HepG2 (cell line): Measurements from ENCODE around the gene ZFP36. TPM values are rescaled to one million over a fixed set of nuclear protein-coding genes. Genes with fewer than 3 reads are reported as not detected.

Experiments used
- CBX5 ChIP-seq: sonication (generic); formaldehyde crosslinking; IDR thresholded peaks from 2 replicates; pipeline ENCODE4 v1.4.0; 2020; ENCODE audit warnings: missing genetic modification reagents, borderline replicate concordance
- CHCHD3 ChIP-seq: sonication (generic); formaldehyde crosslinking; IDR thresholded peaks from 2 replicates; pipeline ENCODE4 v1.8.0; 2022; ENCODE audit warnings: mild to moderate bottlenecking, missing genetic modification reagents, moderate library complexity
- FOXP1 ChIP-seq, 2 experiments: fragments of 450-650 bp in 1 of 2; IDR thresholded peaks; 2 replicates each; pipeline ENCODE4 v1.6.1; 2017 to 2018; ENCODE audit warnings: antibody characterized with exemption in 1 of 2
- GFI1 ChIP-seq: sonication (generic); formaldehyde crosslinking; IDR thresholded peaks from 2 replicates; pipeline ENCODE4 v1.5.0; 2020; ENCODE audit warnings: missing genetic modification reagents, mild to moderate bottlenecking, borderline replicate concordance
- IRX3 ChIP-seq: sonication (generic); formaldehyde crosslinking; IDR thresholded peaks from 2 replicates; pipeline ENCODE4 v1.8.1; 2023; ENCODE audit warnings: mild to moderate bottlenecking, low read depth, missing genetic modification reagents, borderline replicate concordance
- PHF21A ChIP-seq: sonication (generic); formaldehyde crosslinking; IDR thresholded peaks from 2 replicates; pipeline ENCODE4 v1.5.0; 2020; ENCODE audit warnings: mild to moderate bottlenecking, missing genetic modification reagents
- SRF ChIP-seq: IDR thresholded peaks from 2 replicates; pipeline ENCODE4 v1.6.1; 2011; ENCODE audit warnings: mild to moderate bottlenecking, low read depth, low read length, moderate library complexity
- ZNF780A ChIP-seq: sonication (generic); formaldehyde crosslinking; IDR thresholded peaks from 2 replicates; pipeline ENCODE4 v1.8.0; 2022; ENCODE audit warnings: mild to moderate bottlenecking, missing genetic modification reagents, moderate library complexity
- ZSCAN29 ChIP-seq: sonication (generic); formaldehyde crosslinking; conservative IDR thresholded peaks from 2 replicates; pipeline ENCODE4 v1.4.0; 2020; ENCODE audit warnings: mild to moderate bottlenecking, missing genetic modification reagents
- polyA plus RNA-seq, 8 experiments: library from polyadenylated mRNA; depleted of rRNA in 3 of 8; stranded (reverse) in 7 of 8; unstranded in 1 of 8; fragments of >200 nt; fragmentation: Illumina TruSeq in 4 of 8; extraction: Trizol in 4 of 8; gene quantifications; 2 replicates each; pipeline versions ENCODE4 v1.2.1 to v1.2.3, GENCODE V29; 2011 to 2016; ENCODE audit warnings: low read depth in 4 of 8, missing spikeins in 1 of 8, mixed read lengths in 1 of 8; ENCODE audit not compliant: insufficient read depth in 1 of 8
- total RNA-seq, 5 experiments: library from RNA; depleted of rRNA; stranded (reverse); fragments of >200 nt; fragmentation: Illumina TruSeq; extraction: Trizol; gene quantifications; 2 replicates each; pipeline ENCODE4 v1.2.3, GENCODE V29; 2016; ENCODE audit warnings: low read depth in 1 of 5
- TF ChIP-seq, protein P1 (sequence below): IDR thresholded peaks from 2 replicates; pipeline ENCODE4 v1.6.1; 2016
- TF ChIP-seq, protein P2 (sequence below): sonication (generic); formaldehyde crosslinking; IDR thresholded peaks from 2 replicates; pipeline ENCODE4 v1.8.1; 2023; ENCODE audit warnings: mild to moderate bottlenecking, missing genetic modification reagents
- TF ChIP-seq, protein P3 (sequence below): sonication (generic); formaldehyde crosslinking; IDR thresholded peaks from 2 replicates; pipeline ENCODE4 v1.8.0; 2022; ENCODE audit warnings: missing genetic modification reagents, mild to moderate bottlenecking, moderate library complexity, borderline replicate concordance
- TF ChIP-seq, protein P4 (sequence below): sonication (generic); formaldehyde crosslinking; IDR thresholded peaks from 2 replicates; pipeline ENCODE4 v1.9.0; 2021; ENCODE audit warnings: missing genetic modification reagents, borderline replicate concordance
- TF ChIP-seq, protein P5 (sequence below): IDR thresholded peaks from 2 replicates; pipeline ENCODE4 v1.6.1; 2016; ENCODE audit warnings: low read depth, borderline replicate concordance
- TF ChIP-seq, protein P6 (sequence below): IDR thresholded peaks from 2 replicates; pipeline ENCODE4 v1.6.1; 2016
- TF ChIP-seq, protein P7 (sequence below): IDR thresholded peaks from 2 replicates; pipeline ENCODE4 v1.6.1; 2018; ENCODE audit warnings: missing genetic modification reagents, mild to moderate bottlenecking, missing compliant biosample characterization

The ZFP36 gene
- total and polyA plus RNA-seq, 2 of the 13 experiments (the other 11 are each of a cell fraction or from before 2014, with no cell fraction given): 1.4 to 1.7 TPM

DNA sequence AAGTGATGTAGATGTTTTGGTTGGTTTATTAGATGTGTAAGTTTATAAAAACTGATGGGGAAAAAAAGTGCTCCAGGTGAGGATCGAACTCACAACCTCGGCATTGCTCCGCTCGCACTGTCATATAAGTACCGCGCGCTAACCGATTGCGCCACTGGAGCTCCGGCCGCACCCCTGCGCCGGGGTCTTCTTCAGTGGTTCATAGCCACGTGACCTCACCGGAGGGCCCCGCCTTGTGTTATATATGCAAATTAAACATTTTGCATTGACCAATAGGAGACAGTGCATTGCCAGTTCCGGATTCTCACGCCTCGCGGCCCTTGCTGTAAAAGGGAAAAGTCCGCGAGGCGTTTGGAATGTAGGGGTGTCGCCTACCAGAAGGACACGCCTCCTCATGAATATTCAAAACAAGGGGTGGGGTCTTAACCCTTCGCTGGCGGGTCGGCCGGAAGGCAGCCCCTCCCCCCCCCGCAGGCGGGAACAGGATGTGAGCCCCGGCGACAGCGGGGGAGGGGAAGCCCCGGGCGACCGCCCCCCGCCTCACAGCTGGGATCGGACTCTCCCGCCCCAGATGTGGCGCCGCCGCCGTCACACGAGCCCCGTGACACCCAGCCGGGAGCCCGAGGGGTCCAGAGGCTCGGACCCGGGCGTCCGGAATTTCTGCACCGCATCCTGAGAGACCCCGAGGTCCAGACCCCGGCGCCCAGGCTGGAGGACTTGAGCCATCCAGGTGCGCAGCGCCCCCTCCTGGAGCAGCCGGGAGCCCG lies 5.6 kb downstream of the ZFP36 start, which contains the start of gene PLEKHG2 (continued):
- TF ChIP-seq, protein P1, sequence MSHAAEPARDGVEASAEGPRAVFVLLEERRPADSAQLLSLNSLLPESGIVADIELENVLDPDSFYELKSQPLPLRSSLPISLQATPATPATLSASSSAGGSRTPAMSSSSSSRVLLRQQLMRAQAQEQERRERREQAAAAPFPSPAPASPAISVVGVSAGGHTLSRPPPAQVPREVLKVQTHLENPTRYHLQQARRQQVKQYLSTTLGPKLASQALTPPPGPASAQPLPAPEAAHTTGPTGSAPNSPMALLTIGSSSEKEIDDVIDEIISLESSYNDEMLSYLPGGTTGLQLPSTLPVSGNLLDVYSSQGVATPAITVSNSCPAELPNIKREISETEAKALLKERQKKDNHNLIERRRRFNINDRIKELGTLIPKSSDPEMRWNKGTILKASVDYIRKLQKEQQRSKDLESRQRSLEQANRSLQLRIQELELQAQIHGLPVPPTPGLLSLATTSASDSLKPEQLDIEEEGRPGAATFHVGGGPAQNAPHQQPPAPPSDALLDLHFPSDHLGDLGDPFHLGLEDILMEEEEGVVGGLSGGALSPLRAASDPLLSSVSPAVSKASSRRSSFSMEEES (CRISPR knock-in tag): peak; percentile 91
- peak; percentile 63; the same call in 1 of the 2 replicates for TF ChIP-seq CBX5 (CRISPR knock-in tag)
- TF ChIP-seq, protein P2, sequence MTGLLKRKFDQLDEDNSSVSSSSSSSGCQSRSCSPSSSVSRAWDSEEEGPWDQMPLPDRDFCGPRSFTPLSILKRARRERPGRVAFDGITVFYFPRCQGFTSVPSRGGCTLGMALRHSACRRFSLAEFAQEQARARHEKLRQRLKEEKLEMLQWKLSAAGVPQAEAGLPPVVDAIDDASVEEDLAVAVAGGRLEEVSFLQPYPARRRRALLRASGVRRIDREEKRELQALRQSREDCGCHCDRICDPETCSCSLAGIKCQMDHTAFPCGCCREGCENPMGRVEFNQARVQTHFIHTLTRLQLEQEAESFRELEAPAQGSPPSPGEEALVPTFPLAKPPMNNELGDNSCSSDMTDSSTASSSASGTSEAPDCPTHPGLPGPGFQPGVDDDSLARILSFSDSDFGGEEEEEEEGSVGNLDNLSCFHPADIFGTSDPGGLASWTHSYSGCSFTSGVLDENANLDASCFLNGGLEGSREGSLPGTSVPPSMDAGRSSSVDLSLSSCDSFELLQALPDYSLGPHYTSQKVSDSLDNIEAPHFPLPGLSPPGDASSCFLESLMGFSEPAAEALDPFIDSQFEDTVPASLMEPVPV (CRISPR knock-in tag): no peak; the same call in 1 of the 2 replicates
- peak; percentile 60; the same call in 1 of the 2 replicates for TF ChIP-seq PHF21A
- TF ChIP-seq FOXP1 (IDR thresholded peaks at IDR 0.05): peak; percentile 3; the same call in 1 of the 2 replicates
- TF ChIP-seq FOXP1 (CRISPR knock-in tag; IDR thresholded peaks at IDR 0.05): no peak
- no peak for TF ChIP-seq CHCHD3 (CRISPR knock-in tag)
- no peak for TF ChIP-seq ZNF780A (CRISPR knock-in tag)
- TF ChIP-seq IRX3: 0 out of 2 replicates have a peak, but pooled peaks have one; percentile 35
- peak; percentile 99 for TF ChIP-seq SRF
- TF ChIP-seq GFI1 (CRISPR knock-in tag): 0 out of 2 replicates have a peak, but pooled peaks have one; percentile 6
- TF ChIP-seq, protein P3, sequence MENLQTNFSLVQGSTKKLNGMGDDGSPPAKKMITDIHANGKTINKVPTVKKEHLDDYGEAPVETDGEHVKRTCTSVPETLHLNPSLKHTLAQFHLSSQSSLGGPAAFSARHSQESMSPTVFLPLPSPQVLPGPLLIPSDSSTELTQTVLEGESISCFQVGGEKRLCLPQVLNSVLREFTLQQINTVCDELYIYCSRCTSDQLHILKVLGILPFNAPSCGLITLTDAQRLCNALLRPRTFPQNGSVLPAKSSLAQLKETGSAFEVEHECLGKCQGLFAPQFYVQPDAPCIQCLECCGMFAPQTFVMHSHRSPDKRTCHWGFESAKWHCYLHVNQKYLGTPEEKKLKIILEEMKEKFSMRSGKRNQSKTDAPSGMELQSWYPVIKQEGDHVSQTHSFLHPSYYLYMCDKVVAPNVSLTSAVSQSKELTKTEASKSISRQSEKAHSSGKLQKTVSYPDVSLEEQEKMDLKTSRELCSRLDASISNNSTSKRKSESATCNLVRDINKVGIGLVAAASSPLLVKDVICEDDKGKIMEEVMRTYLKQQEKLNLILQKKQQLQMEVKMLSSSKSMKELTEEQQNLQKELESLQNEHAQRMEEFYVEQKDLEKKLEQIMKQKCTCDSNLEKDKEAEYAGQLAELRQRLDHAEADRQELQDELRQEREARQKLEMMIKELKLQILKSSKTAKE (CRISPR knock-in tag): peak; percentile 5; the same call in 1 of the 2 replicates
- TF ChIP-seq, protein P4, sequence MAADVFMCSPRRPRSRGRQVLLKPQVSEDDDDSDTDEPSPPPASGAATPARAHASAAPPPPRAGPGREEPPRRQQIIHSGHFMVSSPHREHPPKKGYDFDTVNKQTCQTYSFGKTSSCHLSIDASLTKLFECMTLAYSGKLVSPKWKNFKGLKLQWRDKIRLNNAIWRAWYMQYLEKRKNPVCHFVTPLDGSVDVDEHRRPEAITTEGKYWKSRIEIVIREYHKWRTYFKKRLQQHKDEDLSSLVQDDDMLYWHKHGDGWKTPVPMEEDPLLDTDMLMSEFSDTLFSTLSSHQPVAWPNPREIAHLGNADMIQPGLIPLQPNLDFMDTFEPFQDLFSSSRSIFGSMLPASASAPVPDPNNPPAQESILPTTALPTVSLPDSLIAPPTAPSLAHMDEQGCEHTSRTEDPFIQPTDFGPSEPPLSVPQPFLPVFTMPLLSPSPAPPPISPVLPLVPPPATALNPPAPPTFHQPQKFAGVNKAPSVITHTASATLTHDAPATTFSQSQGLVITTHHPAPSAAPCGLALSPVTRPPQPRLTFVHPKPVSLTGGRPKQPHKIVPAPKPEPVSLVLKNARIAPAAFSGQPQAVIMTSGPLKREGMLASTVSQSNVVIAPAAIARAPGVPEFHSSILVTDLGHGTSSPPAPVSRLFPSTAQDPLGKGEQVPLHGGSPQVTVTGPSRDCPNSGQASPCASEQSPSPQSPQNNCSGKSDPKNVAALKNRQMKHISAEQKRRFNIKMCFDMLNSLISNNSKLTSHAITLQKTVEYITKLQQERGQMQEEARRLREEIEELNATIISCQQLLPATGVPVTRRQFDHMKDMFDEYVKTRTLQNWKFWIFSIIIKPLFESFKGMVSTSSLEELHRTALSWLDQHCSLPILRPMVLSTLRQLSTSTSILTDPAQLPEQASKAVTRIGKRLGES (CRISPR knock-in tag): no peak
- TF ChIP-seq, protein P5, sequence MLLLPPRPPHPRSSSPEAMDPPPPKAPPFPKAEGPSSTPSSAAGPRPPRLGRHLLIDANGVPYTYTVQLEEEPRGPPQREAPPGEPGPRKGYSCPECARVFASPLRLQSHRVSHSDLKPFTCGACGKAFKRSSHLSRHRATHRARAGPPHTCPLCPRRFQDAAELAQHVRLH (CRISPR knock-in tag): peak; percentile 77; the same call in 1 of the 2 replicates
- TF ChIP-seq, protein P6, sequence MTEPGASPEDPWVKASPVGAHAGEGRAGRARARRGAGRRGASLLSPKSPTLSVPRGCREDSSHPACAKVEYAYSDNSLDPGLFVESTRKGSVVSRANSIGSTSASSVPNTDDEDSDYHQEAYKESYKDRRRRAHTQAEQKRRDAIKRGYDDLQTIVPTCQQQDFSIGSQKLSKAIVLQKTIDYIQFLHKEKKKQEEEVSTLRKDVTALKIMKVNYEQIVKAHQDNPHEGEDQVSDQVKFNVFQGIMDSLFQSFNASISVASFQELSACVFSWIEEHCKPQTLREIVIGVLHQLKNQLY (CRISPR knock-in tag): peak; percentile 53; the same call in 1 of the 2 replicates
- TF ChIP-seq ZSCAN29 (CRISPR knock-in tag): 0 out of 2 replicates have a peak, but pooled peaks have one; percentile 28
- TF ChIP-seq, protein P7, sequence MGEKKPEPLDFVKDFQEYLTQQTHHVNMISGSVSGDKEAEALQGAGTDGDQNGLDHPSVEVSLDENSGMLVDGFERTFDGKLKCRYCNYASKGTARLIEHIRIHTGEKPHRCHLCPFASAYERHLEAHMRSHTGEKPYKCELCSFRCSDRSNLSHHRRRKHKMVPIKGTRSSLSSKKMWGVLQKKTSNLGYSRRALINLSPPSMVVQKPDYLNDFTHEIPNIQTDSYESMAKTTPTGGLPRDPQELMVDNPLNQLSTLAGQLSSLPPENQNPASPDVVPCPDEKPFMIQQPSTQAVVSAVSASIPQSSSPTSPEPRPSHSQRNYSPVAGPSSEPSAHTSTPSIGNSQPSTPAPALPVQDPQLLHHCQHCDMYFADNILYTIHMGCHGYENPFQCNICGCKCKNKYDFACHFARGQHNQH (CRISPR knock-in tag): peak; percentile 84; the same call in 1 of the 2 replicates
